Kidney (tissue), 14 donors: ENCODE measurements around the gene TTC29. TPM values are rescaled to one million over a fixed set of nuclear protein-coding genes. Genes with fewer than 3 reads are reported as not detected.

ENCODE experiments used
- DNase-seq, 5 donors: peaks; one replicate each; pipeline ENCODE4 v3.0.0-alpha.2; 2013 to 2020
- FAIRE-seq: peaks from 2 replicates; lab custom pipeline; 2012; peaks lifted over from hg19 to GRCh38; lab: Jason Lieb, UNC
- H3K27ac ChIP-seq, 2 donors: one replicate each; pipeline ENCODE4 v1.7.0; 2013; ENCODE audit warnings: low read depth in 2 of 2, low read length in 2 of 2, inconsistent platforms in 1 of 2
- H3K27me3 ChIP-seq: one replicate; pipeline ENCODE4 v1.7.1; 2013; ENCODE audit warnings: low read length, inconsistent platforms; ENCODE audit not compliant: control insufficient read depth, insufficient read depth
- H3K36me3 ChIP-seq, 3 donors: one replicate each; pipeline versions ENCODE4 v1.7.0 to v1.7.1; 2013; ENCODE audit warnings: low read length in 3 of 3, control low read depth in 1 of 3, inconsistent platforms in 1 of 3; ENCODE audit not compliant: insufficient read depth in 3 of 3, control insufficient read depth in 2 of 3
- H3K4me1 ChIP-seq, 3 donors: one replicate each; pipeline versions ENCODE4 v1.7.0 to v1.7.1; 2013; ENCODE audit warnings: low read length in 3 of 3, inconsistent platforms in 1 of 3, low read depth in 1 of 3; ENCODE audit not compliant: control insufficient read depth in 2 of 3, insufficient read depth in 2 of 3
- H3K4me3 ChIP-seq, 3 donors: one replicate each; pipeline versions ENCODE4 v1.7.0 to v1.8.1; 2013; ENCODE audit warnings: low read length in 3 of 3, control low read depth in 1 of 3, inconsistent platforms in 1 of 3
- H3K9ac ChIP-seq, 3 donors: one replicate each; pipeline versions ENCODE4 v1.7.0 to v1.7.1; 2013; ENCODE audit warnings: low read length in 3 of 3, control low read depth in 1 of 3, inconsistent platforms in 1 of 3
- H3K9me3 ChIP-seq, 3 donors: one replicate each; pipeline versions ENCODE4 v1.7.0 to v1.7.1; 2013; ENCODE audit warnings: low read length in 3 of 3, control low read depth in 1 of 3, inconsistent platforms in 1 of 3; ENCODE audit not compliant: control insufficient read depth in 2 of 3, insufficient read depth in 1 of 3
- CTCF ChIP-seq: IDR thresholded peaks from 3 replicates; pipeline ENCODE4 v1.5.1; 2012; ENCODE audit warnings: mild to moderate bottlenecking, moderate library complexity, borderline replicate concordance; ENCODE audit not compliant: insufficient read depth; ENCODE audit errors: extremely low read depth
- intact Hi-C: fragments of 100-400 bp; cut with DNase I; formaldehyde crosslinking; loops from one replicate; pipeline ENCODE4 v1.11.1; 2022
- polyA plus RNA-seq: library from polyadenylated mRNA; stranded (reverse); fragments of 350-450 nt; fragmentation: Illumina TruSeq; extraction: RNeasy Lipid Tissue Mini Kit (QIAGEN cat#74804); gene quantifications from one replicate; pipeline ENCODE4 v1.2.3, GENCODE V29; 2014; ENCODE audit warnings: low read depth, low replicate concordance; ENCODE audit not compliant: insufficient read depth
- total RNA-seq: library from RNA; stranded (reverse); fragmentation: NEBNext Ultra II Directional; extraction: Animal tissue kit (Norgen Biotek cat#: 25700); gene quantifications from one replicate; pipeline ENCODE4 v1.2.1, GENCODE V29; 2021
- donor health status: control.
- donor health status: control.
- donor health status: control.
- donor health status: control.
- donor health status: control.
- donor health status: DM: yes; HTN: yes; CAD: no.
- donor health status: Normal renal cell carcinoma (clear cell type).

The TTC29 gene
- total and polyA plus RNA-seq, 2 donors from 2014 or later, result 0.28 to 0.82 TPM

GRCh38 chr4:146952896-146953295, 7.2 kb upstream of the TTC29 start:
- TF ChIP-seq CTCF, result no peak
- H3K4me3 ChIP-seq, result no peak overlapping the region
- H3K4me1 ChIP-seq, result peaks cover 0 to 5% (median 0%) of the 10 kb centered on the region in 3 donors
- no peaks in the 10 kb centered on the region for H3K9me3 ChIP-seq
- no peaks in the 10 kb centered on the region for H3K36me3 ChIP-seq
- no peak overlapping the region for H3K9ac ChIP-seq
- intact Hi-C loops, result no loop called here
- H3K27me3 ChIP-seq, result no peaks in the 10 kb centered on the region
- DNase-seq (no peak), FAIRE-seq (no peak)
- H3K27ac ChIP-seq, result no peak overlapping the region

- DNase-seq (no peak), FAIRE-seq (no peak)
- Histone ChIP-seq H3K4me3 (no peak overlapping the region), H3K27me3 (no peaks in the 10 kb centered on the region), H3K9me3 (no peaks in the 10 kb centered on the region), H3K9ac (no peak overlapping the region), H3K36me3 (no peaks in the 10 kb centered on the region), H3K27ac (no peak overlapping the region), H3K4me1 (peaks cover 8 to 12% (median 10%) of the 10 kb centered on the region in 3 donors)
- intact Hi-C loops, result no loop called here
- no peak for TF ChIP-seq CTCF
These were observed 3.9 kb upstream of the TTC29 start for GRCh38 chr4:146949559-146949958.

GRCh38 chr4:146943691-146944375, 1.8 kb downstream of the TTC29 start:
- FAIRE-seq (no peak), DNase-seq (no peak)
- TF ChIP-seq CTCF, result no peak
- intact Hi-C loops, result no loop called here
- no peak overlapping the region for H3K27ac ChIP-seq
- H3K27me3 ChIP-seq, result no peaks in the 10 kb centered on the region
- no peak overlapping the region for H3K4me3 ChIP-seq
- peaks cover 7 to 10% (median 8%) of the 10 kb centered on the region in 3 donors for H3K4me1 ChIP-seq
- H3K9ac ChIP-seq, result no peak overlapping the region
- H3K36me3 ChIP-seq, result no peaks in the 10 kb centered on the region
- no peaks in the 10 kb centered on the region for H3K9me3 ChIP-seq

GRCh38 chr4:146932116-146932515, 13.5 kb downstream of the TTC29 start:
- no peak for TF ChIP-seq CTCF
- Histone ChIP-seq H3K4me3 (no peak overlapping the region), H3K27ac (no peak overlapping the region), H3K36me3 (no peaks in the 10 kb centered on the region), H3K4me1 (no peaks in the 10 kb centered on the region), H3K9me3 (no peaks in the 10 kb centered on the region), H3K27me3 (no peaks in the 10 kb centered on the region), H3K9ac (no peak overlapping the region)
- no peak for FAIRE-seq
- DNase-seq, result no peak
- intact Hi-C loops, result no loop called here
